ENCODE data around the gene HRAS. TPM values are rescaled to one million over a fixed set of nuclear protein-coding genes. Genes with fewer than 3 reads are reported as not detected.

Gene HRAS
- total RNA-seq, 1 experiment from 2014 or later = 123 TPM

GRCh38 chr11:530960-531831 is 4.2 kb downstream of the HRAS start:
- TF ChIP-seq CTCF (IDR thresholded peaks at IDR 0.05; ENCODE audit: unreplicated experiment) = no peak
- Mint-ChIP-seq H3K36me3 (ENCODE audit: insufficient read depth, unreplicated experiment) (peaks cover 35% of the 10 kb centered on the region), H3K27me3 (ENCODE audit: insufficient read depth, unreplicated experiment) (no peaks in the 10 kb centered on the region), H3K4me1 (ENCODE audit: insufficient read depth, unreplicated experiment) (no peaks in the 10 kb centered on the region), H3K27ac (ENCODE audit: low read depth, unreplicated experiment) (no peak overlapping the region), H3K4me3 (ENCODE audit: unreplicated experiment) (no peak overlapping the region), H3K9me3 (ENCODE audit: unreplicated experiment) (no peaks in the 10 kb centered on the region)
- no TSS peak for BruUV-seq (replicated peaks)
- ChIA-PET POLR2A (interaction anchor here (0.7 kb wide), 1 partner anchor 35 kb away, joined by 3 read pairs; no protein-coding TSS in a partner anchor), CTCF (interaction anchor here (1.2 to 3.6 kb wide), 2 partner anchors 12 to 13 kb away, joined by 4 to 23 read pairs; no protein-coding TSS in a partner anchor)
- no peak for DNase-seq (ENCODE audit: unreplicated experiment)
- intact Hi-C loops (cut with micrococcal nuclease) = no loop called here

- intact Hi-C loops (cut with micrococcal nuclease) = no loop called here
- H3K4me1 Mint-ChIP-seq (ENCODE audit: insufficient read depth, unreplicated experiment) = no peaks in the 10 kb centered on the region
- BruUV-seq (replicated peaks) = no TSS peak
- POLR2A ChIA-PET = no interaction called here
- no peak for DNase-seq (ENCODE audit: unreplicated experiment)
- H3K27me3 Mint-ChIP-seq (ENCODE audit: insufficient read depth, unreplicated experiment) = no peaks in the 10 kb centered on the region
- H3K9me3 Mint-ChIP-seq (ENCODE audit: unreplicated experiment) = no peaks in the 10 kb centered on the region
- CTCF ChIA-PET = interaction anchor here (1.5 kb wide), 1 partner anchor 11 kb away, joined by 3 read pairs; no protein-coding TSS in a partner anchor
- no peak overlapping the region for H3K27ac Mint-ChIP-seq (ENCODE audit: low read depth, unreplicated experiment)
- H3K36me3 Mint-ChIP-seq (ENCODE audit: insufficient read depth, unreplicated experiment) = peaks cover 39% of the 10 kb centered on the region
- H3K4me3 Mint-ChIP-seq (ENCODE audit: unreplicated experiment) = no peak overlapping the region
- TF ChIP-seq CTCF (IDR thresholded peaks at IDR 0.05; ENCODE audit: unreplicated experiment) = no peak
Observed at GRCh38 chr11:529728-530411, 5.5 kb downstream of the HRAS start.

DNA sequence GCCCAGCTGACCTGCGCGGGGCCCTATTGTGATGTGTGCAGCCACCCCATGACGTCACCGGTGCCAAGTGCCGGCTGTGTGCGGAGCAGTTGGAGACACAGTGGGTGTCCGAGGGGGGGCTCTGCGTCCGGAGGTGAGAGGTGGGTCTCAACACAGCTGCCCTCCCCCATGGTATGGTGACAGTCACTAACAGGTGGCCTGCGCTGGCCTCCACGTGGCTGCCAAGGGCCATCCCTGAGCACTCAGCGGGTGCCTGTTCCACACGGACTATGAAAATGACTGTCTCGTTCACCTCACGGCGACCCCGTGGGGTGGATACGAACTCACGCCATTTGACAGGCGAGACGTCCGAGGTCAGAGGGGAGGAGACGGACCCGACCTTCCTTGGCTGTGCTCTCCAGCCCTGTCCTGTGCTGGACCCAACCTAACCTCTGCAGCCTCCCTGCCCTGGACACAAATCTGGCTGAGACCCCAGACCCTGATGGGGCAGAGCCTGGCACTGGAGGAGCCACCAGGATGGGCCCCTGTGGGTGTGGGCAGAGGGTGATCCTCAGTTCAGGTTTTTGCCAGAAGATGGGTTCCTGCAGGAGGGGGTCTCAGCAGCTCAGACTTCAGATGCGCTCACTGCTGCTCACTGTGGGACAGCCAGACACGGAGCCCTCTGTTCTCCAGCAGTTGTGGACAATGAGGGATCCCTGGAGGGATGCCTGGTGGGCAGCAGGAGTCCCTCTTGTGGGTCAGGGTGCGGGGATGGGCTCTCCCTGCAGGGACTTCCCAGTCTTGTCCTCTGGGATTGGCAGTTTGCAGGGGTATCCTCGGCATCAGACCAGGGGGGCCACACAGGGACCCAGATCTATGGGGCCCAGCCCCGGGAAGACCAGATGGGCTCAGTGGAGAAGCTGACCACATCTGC is 6.3 kb downstream of the HRAS start:
- H3K4me1 Mint-ChIP-seq (ENCODE audit: insufficient read depth, unreplicated experiment) = no peaks in the 10 kb centered on the region

More for the DNA sequence above, 6.3 kb downstream of the HRAS start:
- Mint-ChIP-seq H3K27ac (ENCODE audit: low read depth, unreplicated experiment) (no peak overlapping the region), H3K9me3 (ENCODE audit: unreplicated experiment) (no peaks in the 10 kb centered on the region), H3K27me3 (ENCODE audit: insufficient read depth, unreplicated experiment) (no peaks in the 10 kb centered on the region), H3K4me3 (ENCODE audit: unreplicated experiment) (no peak overlapping the region), H3K36me3 (ENCODE audit: insufficient read depth, unreplicated experiment) (peaks cover 37% of the 10 kb centered on the region)
- no peak for DNase-seq (ENCODE audit: unreplicated experiment)
- intact Hi-C loops (cut with micrococcal nuclease) = no loop called here
- CTCF ChIA-PET = interaction anchor here (0.6 to 1.5 kb wide), 2 partner anchors 10 to 81 kb away, joined by 3 read pairs; no protein-coding TSS in a partner anchor
- POLR2A ChIA-PET = no interaction called here
- no peak for TF ChIP-seq CTCF (IDR thresholded peaks at IDR 0.05; ENCODE audit: unreplicated experiment)
- no TSS peak for BruUV-seq (replicated peaks)
